Lower leg skin (tissue), 4 donors: ENCODE results near the gene RIC1. TPM values are rescaled to one million over a fixed set of nuclear protein-coding genes. Genes with fewer than 3 reads are reported as not detected.
"Not testable (repeated sequence)": the region's sequence is repeated elsewhere in the genome, so short reads cannot be mapped to it uniquely, and the experiment has no call there.

Experiments used
- DNase-seq, 2 donors: peaks; one replicate each; pipeline ENCODE4 v3.0.0-alpha.2; 2019; ENCODE audit warnings: low spot score in 2 of 2
- H3K4me3 ChIP-seq: fragments of 200-600 bp; sonication (generic); 2 replicates; pipeline ENCODE4 v1.5.1; 2017; ENCODE audit warnings: mild to moderate bottlenecking, low read depth; ENCODE audit not compliant: poor library complexity, severe bottlenecking
- POLR2A ChIP-seq, 2 donors: fragments of 450-650 bp; IDR thresholded peaks; one replicate each; pipeline ENCODE4 v1.6.1; 2016 to 2017; ENCODE audit warnings: antibody characterized with exemption in 2 of 2, mild to moderate bottlenecking in 1 of 2, moderate library complexity in 1 of 2
- WGBS, 2 donors: methylation state at CpG; one replicate each; pipeline ENCODE4 v1.1.5; 2018; 5-methylcytosine and 5-hydroxymethylcytosine counted together
- intact Hi-C: fragments of 100-400 bp; cut with DNase I; formaldehyde crosslinking; loops from one replicate; pipeline ENCODE4 v1.15.0; 2023; ENCODE audit warnings: low total_unique reads
- total RNA-seq, 4 donors: library from RNA; depleted of rRNA; stranded (reverse); fragments of >200 nt; gene quantifications; one replicate each; pipeline ENCODE4 v1.1.0, GENCODE V29; 2016
- TF ChIP-seq, protein P1 (sequence below), 3 donors: fragments of 450-650 bp; IDR thresholded peaks; one replicate each; pipeline ENCODE4 v1.5.1; 2016; ENCODE audit warnings: antibody characterized with exemption in 3 of 3, mild to moderate bottlenecking in 3 of 3, moderate library complexity in 2 of 3

RIC1 gene
- total RNA-seq, 4 donors from 2014 or later = 31.3 to 62.3 (median 37.6) TPM

DNA sequence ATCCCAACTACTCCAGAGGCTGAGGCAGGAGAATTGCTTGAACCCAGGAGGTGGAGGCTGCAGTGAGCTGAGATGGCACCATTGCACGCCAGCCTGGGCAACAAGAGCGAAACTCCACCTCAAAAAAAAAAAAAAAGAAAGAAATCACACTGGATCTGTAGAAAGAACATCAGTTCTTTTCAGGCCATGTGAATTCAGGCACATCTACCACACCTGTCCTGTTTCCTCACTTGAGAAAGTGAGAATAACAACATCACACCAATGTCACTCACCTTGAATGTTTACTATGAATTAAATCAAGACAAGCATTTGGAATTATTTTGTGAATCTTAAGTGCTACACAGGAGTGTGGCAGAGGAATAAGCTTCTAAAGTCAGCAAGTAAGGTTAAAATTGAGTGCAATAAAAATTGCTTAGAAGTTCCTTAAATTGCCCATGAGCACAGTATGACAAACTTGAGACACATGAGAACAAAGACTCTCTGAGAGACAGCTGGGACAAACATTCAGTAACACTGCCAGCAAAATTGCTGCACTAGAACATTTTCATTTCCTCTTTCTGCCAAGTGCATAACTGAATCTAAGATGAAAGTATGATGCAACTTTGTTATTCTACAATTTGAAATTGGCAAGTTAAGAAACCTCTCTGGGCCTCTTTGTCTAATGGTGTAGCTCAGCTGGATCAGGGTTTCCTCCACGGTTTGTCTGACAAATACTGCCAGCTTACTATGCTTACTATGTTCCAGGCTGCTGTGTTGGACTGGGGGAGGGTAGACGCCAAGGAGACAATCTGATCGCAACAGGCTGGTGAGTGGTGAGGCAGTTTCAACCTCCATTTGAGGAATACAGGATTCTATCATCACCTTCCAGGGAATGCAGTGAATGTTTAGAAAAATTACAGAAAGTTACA lies 1.9 kb upstream of the RIC1 start:
- 36% methylated on average over 5 of the region's 5 CpGs for WGBS, 2 donors
- DNase-seq = peak in 1 of 2 donors; percentile 78
- H3K4me3 ChIP-seq = no peak overlapping the region
- TF ChIP-seq, protein P1, sequence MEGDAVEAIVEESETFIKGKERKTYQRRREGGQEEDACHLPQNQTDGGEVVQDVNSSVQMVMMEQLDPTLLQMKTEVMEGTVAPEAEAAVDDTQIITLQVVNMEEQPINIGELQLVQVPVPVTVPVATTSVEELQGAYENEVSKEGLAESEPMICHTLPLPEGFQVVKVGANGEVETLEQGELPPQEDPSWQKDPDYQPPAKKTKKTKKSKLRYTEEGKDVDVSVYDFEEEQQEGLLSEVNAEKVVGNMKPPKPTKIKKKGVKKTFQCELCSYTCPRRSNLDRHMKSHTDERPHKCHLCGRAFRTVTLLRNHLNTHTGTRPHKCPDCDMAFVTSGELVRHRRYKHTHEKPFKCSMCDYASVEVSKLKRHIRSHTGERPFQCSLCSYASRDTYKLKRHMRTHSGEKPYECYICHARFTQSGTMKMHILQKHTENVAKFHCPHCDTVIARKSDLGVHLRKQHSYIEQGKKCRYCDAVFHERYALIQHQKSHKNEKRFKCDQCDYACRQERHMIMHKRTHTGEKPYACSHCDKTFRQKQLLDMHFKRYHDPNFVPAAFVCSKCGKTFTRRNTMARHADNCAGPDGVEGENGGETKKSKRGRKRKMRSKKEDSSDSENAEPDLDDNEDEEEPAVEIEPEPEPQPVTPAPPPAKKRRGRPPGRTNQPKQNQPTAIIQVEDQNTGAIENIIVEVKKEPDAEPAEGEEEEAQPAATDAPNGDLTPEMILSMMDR (IDR thresholded peaks at IDR 0.05) = no peak
- TF ChIP-seq POLR2A (IDR thresholded peaks at IDR 0.05) = no peak
- intact Hi-C loops = no loop called here

DNA sequence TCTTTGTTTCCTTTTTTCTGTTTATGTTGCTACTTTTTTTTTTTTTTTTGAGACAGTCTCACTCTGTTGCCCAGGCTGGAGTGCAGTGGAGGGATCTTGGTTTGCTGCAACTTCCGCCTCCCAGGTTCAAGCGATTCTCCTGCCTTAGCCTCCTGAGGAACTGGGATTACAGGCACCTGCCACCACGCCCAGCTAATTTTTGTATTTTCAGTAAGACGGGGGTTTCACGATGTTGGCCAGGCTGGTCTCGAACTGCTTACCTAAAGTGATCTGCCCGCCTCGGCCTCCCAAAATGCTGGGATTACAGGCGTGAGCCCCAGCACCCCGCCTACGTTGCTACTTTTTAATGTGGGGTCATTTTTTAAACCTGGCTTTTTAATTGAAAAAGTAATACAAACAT lies 1.2 kb upstream of the RIC1 start:
- DNase-seq, intact Hi-C loops: not testable (repeated sequence)
- WGBS, 2 donors = 50 to 57% methylated on average over 11 of the region's 11 CpGs
- peak overlapping the region; percentile 37 for H3K4me3 ChIP-seq

- intact Hi-C loops = no loop called here
- peak overlapping the region; percentile 37 for H3K4me3 ChIP-seq
- WGBS, 2 donors = 2 to 3% methylated on average over 7 of the region's 7 CpGs
- DNase-seq = no peak
- no peak for TF ChIP-seq POLR2A (IDR thresholded peaks at IDR 0.05)
- TF ChIP-seq, protein P1 (IDR thresholded peaks at IDR 0.05) = no peak
These were observed 751 bp upstream of the RIC1 start for GRCh38 chr9:5628183-5628529.

GRCh38 chr9:5629312-5630080 lies 589 bp downstream of the RIC1 start:
- intact Hi-C loops = no loop called here

GRCh38 chr9:5630081-5630507 lies 1.2 kb downstream of the RIC1 start:
- WGBS, 2 donors = 1% methylated on average over 6 of the region's 6 CpGs
- intact Hi-C loops = no loop called here
- DNase-seq = no peak
- TF ChIP-seq, protein P1 (IDR thresholded peaks at IDR 0.05) = no peak
- TF ChIP-seq POLR2A (IDR thresholded peaks at IDR 0.05) = no peak
- H3K4me3 ChIP-seq = peak overlapping the region; percentile 96

More at GRCh38 chr9:5629312-5630080, 589 bp downstream of the RIC1 start:
- peak overlapping the region; percentile 96 for H3K4me3 ChIP-seq
- WGBS, 2 donors = 0% methylated on average over 25 to 29 of the region's 56 CpGs
- DNase-seq = peak; percentile 42 to 93
- TF ChIP-seq POLR2A (IDR thresholded peaks at IDR 0.05) = no peak
- TF ChIP-seq, protein P1 (IDR thresholded peaks at IDR 0.05) = no peak

DNA sequence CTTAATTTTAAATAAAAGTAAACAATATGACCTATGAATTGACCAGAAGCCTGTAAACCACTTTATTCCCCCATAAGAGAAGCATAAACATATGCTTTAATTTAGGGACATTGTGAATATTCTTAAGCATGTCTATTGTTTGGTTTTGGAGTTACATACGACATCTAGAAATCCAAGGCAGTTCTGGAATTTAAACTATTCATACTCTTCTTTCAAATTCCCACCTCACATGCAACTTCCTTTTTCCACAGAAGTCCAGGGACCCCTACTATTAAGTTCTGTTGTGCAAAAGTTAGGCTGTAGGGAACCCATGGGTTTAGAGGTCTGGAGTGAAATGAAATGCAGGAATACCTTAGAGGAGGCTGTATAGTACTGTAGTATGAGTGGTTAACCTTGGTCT lies 2.1 kb downstream of the RIC1 start:
- DNase-seq = no peak
- intact Hi-C loops = no loop called here
- WGBS, 2 donors = 41 to 62% methylated on average over 1 of the region's 1 CpG
- H3K4me3 ChIP-seq = no peak overlapping the region
- TF ChIP-seq, protein P1 (IDR thresholded peaks at IDR 0.05) = no peak
- TF ChIP-seq POLR2A (IDR thresholded peaks at IDR 0.05) = no peak
